ENCODE data around the gene COL9A1. TPM values are rescaled to one million over a fixed set of nuclear protein-coding genes. Genes with fewer than 3 reads are reported as not detected.

Gene COL9A1
- total and polyA plus RNA-seq, 2 of the 8 experiments (the other 6 are each of a cell fraction or from before 2014, with no cell fraction given) = 7.9 to 18.1 TPM

GRCh38 chr6:70312165-70312745, 9.4 kb upstream of the COL9A1 start:
- H2BK120ac ChIP-seq (replicated peaks; ENCODE audit: low read depth, low read length) = no peak overlapping the region
- no peak overlapping the region for H3K23ac ChIP-seq (ENCODE audit: insufficient read length)
- no peak overlapping the region for H2AK5ac ChIP-seq (ENCODE audit: low read depth, low read length)
- no peak overlapping the region for H4K91ac ChIP-seq (replicated peaks; ENCODE audit: insufficient read length, low read length)
- H2BK5ac ChIP-seq (ENCODE audit: low read depth, low read length) = no peak overlapping the region
- H3K56ac ChIP-seq (replicated peaks; ENCODE audit: insufficient read length, low read depth, low read length) = no peak overlapping the region
- no peaks in the 10 kb centered on the region; a peak in 1 of 7 replicates for H3K4me1 ChIP-seq (replicated peaks in 1 of 4; ENCODE audit: control insufficient read depth in 3 of 4, insufficient read depth in 4 of 4, low read length in 3 of 4)
- H2BK15ac ChIP-seq (ENCODE audit: low read length) = no peak overlapping the region
- peak overlapping the region; percentile 44; the same call in 1 of the 2 replicates for H2AFZ ChIP-seq (ENCODE audit: low read length)
- no peak overlapping the region for H3K4me2 ChIP-seq (ENCODE audit: insufficient read depth in 1 of 2, low read depth in 2 of 2, low read length in 2 of 2)
- no peaks in the 10 kb centered on the region for H3K79me2 ChIP-seq (ENCODE audit: control insufficient read depth in 1 of 2, insufficient read depth in 2 of 2, low read length in 2 of 2)
- H3K27ac ChIP-seq (ENCODE audit: low read depth, low read length) = no peak overlapping the region
- no peak overlapping the region for H3K18ac ChIP-seq (ENCODE audit: extremely low read depth, low read length)
- H3K23me2 ChIP-seq (ENCODE audit: low read depth, low read length) = no peaks in the 10 kb centered on the region
- no peaks in the 10 kb centered on the region for H3K9me3 ChIP-seq (ENCODE audit: insufficient read depth in 2 of 2, low read depth in 1 of 2, low read length in 1 of 2)
- no peaks in the 10 kb centered on the region for H3K27me3 ChIP-seq (replicated peaks in 1 of 4; ENCODE audit: control insufficient read depth in 3 of 4, extremely low read depth in 1 of 4, insufficient read depth in 3 of 4, low read length in 3 of 4)
- no peaks in the 10 kb centered on the region for H4K20me1 ChIP-seq (replicated peaks in 1 of 2; ENCODE audit: control insufficient read depth in 1 of 2, insufficient read depth in 2 of 2, low read length in 2 of 2)
- no peak overlapping the region for H4K5ac ChIP-seq (ENCODE audit: insufficient read length, low read depth, low read length)
- no peak overlapping the region for H4K8ac ChIP-seq (ENCODE audit: extremely low read depth, insufficient read depth, low read length)
- H3K36me3 ChIP-seq (ENCODE audit: control insufficient read depth in 2 of 4, insufficient read depth in 4 of 4, low read length in 3 of 4) = no peaks in the 10 kb centered on the region
- no peak overlapping the region for H2BK20ac ChIP-seq (ENCODE audit: low read length)
- FAIRE-seq (no peak), DNase-seq (ENCODE audit: low read depth in 1 of 2, low spot score in 2 of 2) (no peak)
- H2BK12ac ChIP-seq (ENCODE audit: low read depth, low read length) = no peak overlapping the region
- H3K4me3 ChIP-seq (ENCODE audit: extremely low read depth in 1 of 4, insufficient read depth in 2 of 4, low read depth in 3 of 4, low read length in 4 of 4) = no peak overlapping the region; a peak in 1 of 8 replicates
- no peak overlapping the region for H3K4ac ChIP-seq (replicated peaks; ENCODE audit: insufficient read length, low read depth, low read length)
- POLR2A ChIA-PET (ENCODE audit: partially characterized antibody) = no interaction called here
- H3K79me1 ChIP-seq (ENCODE audit: low read depth, low read length) = no peaks in the 10 kb centered on the region
- H3K9ac ChIP-seq (replicated peaks in 1 of 4; ENCODE audit: extremely low read depth in 1 of 4, low read depth in 3 of 4, low read length in 3 of 4) = no peak overlapping the region
- no peak overlapping the region for H3K14ac ChIP-seq (ENCODE audit: insufficient read length)
- CTCF ChIA-PET (ENCODE audit: partially characterized antibody) = interaction anchor here (1.1 to 12.1 kb wide), 4 partner anchors 9 to 91 kb away, joined by 3 to 228 read pairs (median 4); partner anchors contain the start of gene COL9A1
- 72% methylated on average over 5 of the region's 5 CpGs; no CpG with 5 or more reads in 1 of the 2 experiments for WGBS, 2 experiments (ENCODE audit: extremely low coverage in 1 of 2, insufficient coverage in 1 of 2, insufficient read length in 1 of 2, insufficient replicate concordance in 2 of 2, low coverage in 1 of 2, low lambda C conversion rate in 2 of 2, missing lambda C conversion rate in 1 of 2)
- TF ChIP-seq TCF12 (IDR thresholded peaks at IDR 0.05; ENCODE audit: low read depth, low read length) (no peak), EGR1 (IDR thresholded peaks at IDR 0.05; ENCODE audit: borderline replicate concordance, low read depth, low read length) (no peak)
